ENCODE measurements around the gene NUDT3.

DNA sequence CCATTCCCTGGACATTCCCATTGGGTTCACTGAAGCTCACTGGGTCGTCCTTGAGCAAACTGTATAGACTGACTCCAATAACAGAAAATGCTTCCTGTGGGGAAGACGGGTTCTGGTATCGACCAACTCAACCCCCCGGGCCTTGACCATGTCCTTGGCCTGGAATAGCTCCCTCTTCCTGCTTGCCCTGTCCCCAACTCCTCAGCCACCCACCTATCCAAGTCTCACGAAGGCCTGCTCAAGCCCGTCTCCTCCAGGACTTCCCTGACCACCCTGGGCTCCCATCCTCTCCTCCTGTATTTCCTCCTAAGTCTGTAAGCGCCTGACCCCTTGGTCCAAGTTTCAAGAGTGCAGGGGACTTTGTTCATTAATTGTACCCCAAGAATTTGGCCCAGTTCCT, 158.6 kb downstream of the NUDT3 start:
- no peak for TF ChIP-seq EZH2 (IDR thresholded peaks at IDR 0.05; ENCODE audit: insufficient read depth, low read length)
- TF ChIP-seq, protein P1, sequence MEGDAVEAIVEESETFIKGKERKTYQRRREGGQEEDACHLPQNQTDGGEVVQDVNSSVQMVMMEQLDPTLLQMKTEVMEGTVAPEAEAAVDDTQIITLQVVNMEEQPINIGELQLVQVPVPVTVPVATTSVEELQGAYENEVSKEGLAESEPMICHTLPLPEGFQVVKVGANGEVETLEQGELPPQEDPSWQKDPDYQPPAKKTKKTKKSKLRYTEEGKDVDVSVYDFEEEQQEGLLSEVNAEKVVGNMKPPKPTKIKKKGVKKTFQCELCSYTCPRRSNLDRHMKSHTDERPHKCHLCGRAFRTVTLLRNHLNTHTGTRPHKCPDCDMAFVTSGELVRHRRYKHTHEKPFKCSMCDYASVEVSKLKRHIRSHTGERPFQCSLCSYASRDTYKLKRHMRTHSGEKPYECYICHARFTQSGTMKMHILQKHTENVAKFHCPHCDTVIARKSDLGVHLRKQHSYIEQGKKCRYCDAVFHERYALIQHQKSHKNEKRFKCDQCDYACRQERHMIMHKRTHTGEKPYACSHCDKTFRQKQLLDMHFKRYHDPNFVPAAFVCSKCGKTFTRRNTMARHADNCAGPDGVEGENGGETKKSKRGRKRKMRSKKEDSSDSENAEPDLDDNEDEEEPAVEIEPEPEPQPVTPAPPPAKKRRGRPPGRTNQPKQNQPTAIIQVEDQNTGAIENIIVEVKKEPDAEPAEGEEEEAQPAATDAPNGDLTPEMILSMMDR (IDR thresholded peaks at IDR 0.05; ENCODE audit: insufficient read depth, low read depth, low read length) = no peak

Measured in astrocyte (in vitro differentiated cells and primary cell).